HCEC 1CT (cell line): ENCODE results near the gene FGF1.

ENCODE experiments used
- DNase-seq: peaks from one replicate; pipeline ENCODE4 v3.0.0-alpha.2; 2017

Gene FGF1

GRCh38 chr5:142685418-142686209, at the start of gene FGF1:
TSS of gene FGF1 (minus strand) at chr5:142686090. CDS start at chr5:142614127, 71,963 bp downstream.
- no peak for DNase-seq

GRCh38 chr5:142727735-142728047, 41.8 kb upstream of the FGF1 start:
- no peak for DNase-seq

GRCh38 chr5:142726188-142726731, 40.4 kb upstream of the FGF1 start:
- peak; percentile 96 for DNase-seq

DNA sequence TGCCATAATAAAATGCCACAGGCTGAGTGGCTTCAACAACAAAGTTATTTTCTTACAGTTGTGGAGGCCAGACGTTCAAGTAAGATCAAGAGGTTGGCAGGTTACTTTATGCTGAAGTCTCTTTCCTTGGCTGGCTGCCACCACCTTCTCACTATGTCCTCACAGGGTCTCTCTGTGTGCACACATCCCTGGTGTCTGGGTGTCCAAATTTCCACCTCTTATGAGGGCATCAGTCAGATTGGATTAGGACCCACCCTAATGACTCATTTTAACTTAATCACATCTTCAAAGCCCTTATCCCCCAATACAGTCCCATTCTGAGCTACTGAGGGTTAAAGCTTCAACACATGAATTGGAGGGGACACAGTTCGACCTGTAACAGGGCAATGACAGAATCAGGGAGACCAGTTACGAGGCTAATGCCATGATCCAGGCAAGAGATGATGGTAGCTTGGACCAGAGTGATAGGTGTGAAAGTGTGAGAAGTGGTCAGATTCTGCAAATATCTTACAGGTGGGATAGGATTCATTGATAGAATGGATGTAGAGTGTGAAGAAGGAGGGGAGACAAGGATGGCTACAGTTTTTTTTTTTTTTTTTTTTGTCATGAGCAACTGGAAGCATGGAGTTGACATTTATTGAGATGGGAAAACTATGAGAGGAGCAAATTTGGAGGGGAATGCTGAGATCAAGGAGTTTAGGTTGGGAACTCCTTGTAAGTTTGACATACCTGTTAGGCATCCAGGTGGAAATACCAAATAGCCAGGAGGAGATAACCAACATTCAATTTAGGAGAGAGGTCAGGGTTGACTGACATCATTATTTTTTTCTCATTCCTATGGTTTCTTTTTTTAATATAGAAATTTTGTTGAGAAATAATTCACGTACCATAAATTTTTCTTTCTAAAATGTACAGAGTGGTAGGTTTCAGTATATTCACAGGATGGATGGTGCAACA, 39.6 kb upstream of the FGF1 start:
- peak; percentile 18 for DNase-seq

DNA sequence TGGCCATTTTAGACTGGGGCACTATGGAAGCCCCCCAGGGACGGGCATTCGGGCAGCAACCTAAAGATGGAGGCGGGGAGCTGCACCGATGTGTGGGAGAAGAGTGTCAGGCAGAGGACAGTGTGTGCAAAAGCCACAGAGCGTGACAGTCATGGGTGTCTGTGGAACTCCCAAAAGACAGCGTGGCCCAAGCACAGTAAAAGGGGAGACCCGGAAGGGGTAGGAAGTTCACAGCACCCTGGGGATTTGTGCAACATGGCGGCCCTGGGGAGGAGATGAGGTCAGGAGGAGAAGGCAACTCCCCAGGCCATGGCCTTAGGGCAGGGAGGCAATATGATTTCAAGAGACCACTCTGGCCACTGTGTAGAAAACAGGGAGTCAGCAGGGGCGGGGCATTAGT, 38.9 kb upstream of the FGF1 start:
- DNase-seq, result no peak

DNA sequence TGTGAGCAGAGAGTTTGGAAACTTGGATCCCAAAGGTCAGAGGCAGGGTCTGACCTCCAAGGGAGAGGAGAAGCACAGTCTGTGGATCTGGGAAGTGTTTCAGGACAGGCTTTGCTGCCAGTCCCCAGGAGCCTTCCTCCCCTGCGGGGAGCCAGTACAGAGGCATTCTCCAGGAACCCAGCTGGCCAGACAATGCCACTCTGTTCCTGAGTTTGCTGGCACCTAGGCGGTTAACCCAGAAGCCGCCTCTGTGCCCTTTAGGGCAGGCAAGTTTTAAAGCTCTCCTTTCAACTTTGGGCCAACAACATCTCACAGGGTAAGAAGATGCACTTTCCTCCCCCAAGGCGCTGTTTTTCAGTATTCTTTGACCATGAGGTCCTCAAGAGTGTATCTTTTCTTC, 37.0 kb upstream of the FGF1 start:
- DNase-seq, result no peak

- no peak for DNase-seq
Observed at GRCh38 chr5:142722146-142722545, 36.3 kb upstream of the FGF1 start.

DNA sequence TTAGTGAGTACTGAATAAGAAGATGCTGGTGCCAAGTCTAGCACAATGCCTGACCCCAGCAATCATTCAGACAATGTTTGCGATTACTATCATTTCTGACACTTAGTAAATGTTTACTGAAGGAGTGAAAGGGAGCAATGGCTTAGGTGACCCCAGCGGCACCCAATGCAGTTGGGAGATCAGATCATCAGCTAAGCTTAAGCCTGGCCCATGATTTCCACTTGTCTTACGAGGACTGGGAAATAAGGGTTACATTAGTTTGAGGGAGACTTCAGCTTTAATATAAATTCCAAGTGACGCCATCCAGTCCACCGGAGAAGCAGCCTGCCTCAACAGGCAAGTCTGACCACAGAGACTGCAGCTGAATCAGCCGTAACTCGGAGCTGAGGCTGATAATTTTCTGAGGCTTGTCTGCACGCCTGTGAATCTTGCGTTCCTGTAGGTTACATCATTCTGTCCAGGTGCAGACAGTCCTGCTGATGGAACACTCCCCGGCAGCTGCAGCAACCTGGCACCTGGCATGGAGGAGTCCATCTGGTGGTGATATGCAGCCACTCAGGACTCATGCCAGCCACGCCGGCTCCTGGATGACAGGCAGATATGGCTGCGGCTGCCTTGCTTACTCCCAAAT, 34.9 kb upstream of the FGF1 start:
- DNase-seq, result no peak

DNA sequence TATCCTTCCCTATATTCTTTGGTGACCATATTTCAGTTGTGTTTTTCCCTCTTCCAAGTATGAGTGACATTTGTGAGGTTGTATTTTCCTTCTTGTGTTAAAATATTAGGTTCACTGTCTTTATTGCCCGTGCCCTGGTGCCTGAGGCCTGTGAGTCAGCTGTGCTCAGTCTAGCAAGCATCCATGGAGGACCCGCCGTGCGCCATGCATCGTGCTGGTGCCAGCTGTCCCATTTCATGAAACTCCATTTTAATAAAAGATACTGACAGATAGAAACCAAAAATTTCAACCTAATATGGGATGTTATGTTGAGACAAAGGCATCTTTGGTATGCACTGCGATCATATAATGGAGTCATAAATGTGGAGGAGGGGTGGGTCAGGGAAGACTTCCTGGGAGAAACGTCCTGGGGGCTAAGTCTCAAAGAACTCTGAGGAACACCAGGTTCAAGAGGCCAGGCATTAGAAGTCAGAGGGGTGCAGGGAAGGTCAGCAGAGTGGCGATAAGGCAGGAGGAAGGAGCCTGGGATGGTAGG, 34.0 kb upstream of the FGF1 start:
- peak; percentile 19 for DNase-seq

GRCh38 chr5:142717582-142718215, 31.8 kb upstream of the FGF1 start:
- peak; percentile 75 for DNase-seq

GRCh38 chr5:142716963-142717362, 31.1 kb upstream of the FGF1 start:
- DNase-seq, result peak; percentile 64

DNA sequence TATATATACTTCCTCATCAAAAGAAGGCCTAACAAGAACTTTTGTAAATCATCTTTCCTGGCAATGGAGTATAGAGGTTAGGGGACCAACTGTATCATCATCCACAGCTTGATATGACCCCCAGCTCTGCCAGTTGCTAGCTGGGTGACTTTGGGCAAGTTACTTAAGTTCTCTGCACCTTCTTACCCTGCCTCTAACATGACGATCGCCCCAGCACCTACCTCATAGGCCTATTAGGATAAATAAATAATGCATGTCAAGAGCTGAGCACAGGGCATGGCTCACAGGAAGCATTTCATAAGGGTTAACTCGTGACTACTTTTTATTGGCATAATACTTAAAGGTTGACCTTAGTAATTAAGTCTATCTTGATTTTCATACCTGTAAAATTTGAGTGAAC, 29.4 kb upstream of the FGF1 start:
- DNase-seq, result no peak

DNA sequence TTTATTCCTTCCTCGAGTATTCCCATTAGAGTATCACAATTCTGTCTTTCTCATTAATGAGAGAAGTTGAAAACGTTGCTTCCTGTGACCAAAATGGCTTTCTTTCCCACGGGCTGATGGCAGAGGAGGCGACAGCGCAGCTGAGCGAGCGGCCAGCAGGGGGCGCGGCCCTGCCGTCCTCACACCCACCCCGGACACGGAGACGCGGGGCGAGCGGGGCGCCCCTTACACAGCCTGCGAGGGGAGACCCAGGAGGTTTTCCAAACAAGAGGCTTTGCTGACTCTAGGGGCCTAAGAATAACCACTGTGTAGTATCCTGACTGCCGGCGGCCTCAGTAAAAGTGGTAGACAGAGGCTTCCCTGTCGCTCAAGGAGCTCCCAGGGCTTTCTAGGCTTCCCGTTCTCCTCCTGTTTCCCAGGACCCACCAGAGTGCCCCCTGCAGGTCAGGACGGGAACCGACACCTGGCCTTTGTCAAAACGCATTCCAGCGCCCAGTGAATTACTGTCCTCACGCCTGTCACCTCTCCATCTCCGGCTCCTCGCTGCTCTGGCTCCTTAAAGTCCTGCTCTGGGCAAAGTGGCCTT, 27.3 kb upstream of the FGF1 start:
- peak; percentile 80 for DNase-seq

DNA sequence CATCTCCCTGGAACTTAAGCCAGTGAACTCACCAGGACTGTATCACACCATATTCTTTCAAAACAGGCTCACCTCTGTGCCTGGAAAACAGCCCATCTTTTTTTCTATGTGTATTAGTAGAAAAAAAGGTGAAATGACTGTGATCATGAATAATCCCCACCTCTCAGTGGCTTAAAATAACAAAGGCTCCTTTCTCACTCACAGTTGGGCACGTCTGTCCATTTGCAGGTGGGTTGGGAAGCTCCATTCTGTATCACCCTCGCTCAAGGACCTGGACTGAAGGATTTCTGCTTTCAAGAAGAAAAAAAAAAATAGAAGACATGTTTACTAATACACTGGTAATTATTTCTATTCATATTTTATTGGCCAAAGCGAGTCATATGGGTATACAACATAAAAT, 17.3 kb upstream of the FGF1 start:
- DNase-seq, result no peak

DNA sequence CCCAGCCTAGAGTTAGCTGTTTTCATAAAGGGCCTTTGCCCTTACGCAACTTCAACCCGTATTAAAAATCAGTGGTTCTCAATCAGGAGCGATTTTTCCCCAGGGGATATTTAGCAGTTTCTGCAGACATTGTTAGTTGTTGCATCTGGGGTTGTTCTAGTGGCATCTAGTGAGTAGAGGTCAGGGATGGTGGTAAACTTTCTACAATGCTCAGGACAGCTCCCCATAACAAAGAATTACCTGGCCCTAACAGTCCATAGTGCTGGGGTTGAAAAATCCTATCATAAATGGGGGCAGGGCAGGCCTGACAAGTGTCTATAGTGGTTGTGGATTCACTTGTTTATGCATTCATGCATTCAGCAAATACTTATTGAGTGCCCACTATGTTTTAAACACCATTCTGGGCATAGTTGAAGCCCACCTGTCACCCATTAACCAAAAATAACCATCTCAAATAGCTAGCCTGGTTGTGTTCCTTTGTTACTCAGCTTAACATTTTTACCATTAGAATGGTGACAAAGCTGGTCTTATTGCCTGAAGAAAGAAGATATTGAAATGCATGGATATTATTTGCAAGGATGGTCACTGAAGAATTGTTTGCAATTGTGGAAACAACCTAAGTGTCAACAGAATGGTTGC, 15.9 kb upstream of the FGF1 start:
- no peak for DNase-seq

DNA sequence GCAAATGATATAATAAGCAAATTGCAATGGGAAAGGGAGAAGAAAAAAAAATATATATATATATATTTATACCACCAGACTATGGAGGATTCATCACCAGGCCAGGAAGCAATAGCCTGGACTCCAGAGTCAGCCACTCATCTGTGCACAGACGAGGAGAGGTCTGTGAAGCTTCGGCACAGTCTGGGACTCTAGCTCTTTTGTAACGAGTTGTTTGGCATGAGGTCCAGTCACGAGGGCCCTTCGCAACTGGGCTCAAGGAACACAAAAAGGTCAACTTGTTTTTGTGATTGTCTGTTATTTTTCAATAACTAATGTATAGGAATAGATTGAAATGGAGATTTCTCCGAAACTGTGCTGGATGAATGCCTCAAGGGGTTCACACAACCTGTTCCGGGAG, 14.7 kb upstream of the FGF1 start:
- DNase-seq, result no peak

DNA sequence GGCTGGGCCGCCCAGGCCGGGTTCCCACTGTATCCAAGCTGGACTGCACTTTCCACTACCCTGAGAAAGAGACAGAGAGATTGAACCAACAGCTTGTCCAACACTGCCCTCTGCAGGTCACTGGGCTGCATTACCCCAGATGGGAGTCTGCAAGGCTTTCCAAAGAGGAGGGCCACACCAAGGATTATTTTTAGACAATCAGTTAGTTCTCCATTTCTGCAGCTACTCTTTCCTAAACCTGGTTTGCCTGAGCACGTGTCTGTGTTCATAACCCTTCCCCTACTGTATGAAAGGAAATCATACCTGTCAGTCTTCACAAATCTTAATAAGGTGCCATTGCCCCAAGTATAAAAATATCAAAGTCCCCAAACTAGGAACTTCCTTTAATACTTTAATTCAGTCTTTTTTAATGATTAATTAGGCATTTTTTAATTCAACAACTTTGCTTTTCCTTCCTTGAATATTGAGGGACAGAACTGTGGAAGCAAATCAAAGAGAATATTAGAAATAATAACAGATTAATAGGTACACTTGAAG, 13.4 kb upstream of the FGF1 start:
- peak; percentile 70 for DNase-seq

DNA sequence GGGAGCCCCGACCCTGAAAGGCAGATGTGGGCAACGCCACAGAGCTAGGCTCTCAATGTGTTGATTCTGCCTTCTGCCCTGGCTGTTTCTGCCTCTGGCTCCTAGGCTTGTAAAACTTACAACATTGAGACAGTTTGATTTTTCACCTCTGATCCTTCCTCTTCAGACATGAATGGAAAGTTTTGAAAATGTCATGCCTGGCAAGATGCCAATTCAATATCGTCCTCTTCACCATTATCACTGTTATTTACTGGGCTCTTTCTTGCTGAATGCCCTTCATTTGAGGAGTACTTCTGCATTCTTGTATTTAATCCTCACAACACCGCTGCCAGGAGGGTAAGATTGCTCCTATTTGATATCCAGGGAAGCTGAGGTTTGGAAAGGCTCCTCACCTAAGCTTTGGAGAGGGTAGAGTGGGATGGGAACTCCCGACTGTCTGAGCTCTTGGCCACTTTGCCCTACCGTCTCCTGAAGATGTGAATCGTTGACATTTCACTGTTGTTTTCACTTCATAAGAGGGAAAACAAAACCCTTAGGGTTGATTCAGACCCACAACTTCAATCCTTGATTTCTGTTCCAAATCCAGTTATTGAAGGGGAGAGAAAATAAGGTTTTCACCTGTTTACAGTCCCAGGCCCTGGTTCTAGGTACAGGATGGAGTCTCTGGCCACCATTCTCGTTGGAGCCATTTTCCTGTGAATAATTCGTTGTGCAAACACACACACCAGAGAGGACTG, 12.7 kb upstream of the FGF1 start:
- no peak for DNase-seq

GRCh38 chr5:142697356-142698255, 11.7 kb upstream of the FGF1 start:
- DNase-seq, result peak; percentile 30

DNA sequence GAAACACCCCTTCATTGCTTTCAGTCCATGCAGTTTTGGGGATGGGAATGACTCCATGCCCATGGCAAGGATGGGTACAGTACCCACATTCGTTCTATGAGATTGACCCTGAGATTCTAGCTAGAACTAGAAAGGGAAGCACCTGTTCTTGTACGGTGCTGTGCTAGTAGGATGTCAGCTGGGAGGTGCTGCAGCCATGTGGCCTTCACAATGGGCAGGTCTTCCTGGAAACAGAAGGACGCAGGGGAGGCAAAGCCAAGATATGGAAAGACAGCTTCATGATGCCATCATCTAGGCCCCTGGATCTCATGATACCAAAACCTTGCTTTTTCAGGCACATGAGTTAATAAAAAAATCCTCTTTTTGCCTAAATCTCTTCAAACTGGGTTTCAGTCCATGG, 10.5 kb upstream of the FGF1 start:
- no peak for DNase-seq
